Measurements from ENCODE around the gene OR6K2.

OR6K2 gene

GRCh38 chr1:158685085-158685484 is 15.4 kb downstream of the OR6K2 start:
- DNase-seq (ENCODE audit: low read depth) = no peak

DNA sequence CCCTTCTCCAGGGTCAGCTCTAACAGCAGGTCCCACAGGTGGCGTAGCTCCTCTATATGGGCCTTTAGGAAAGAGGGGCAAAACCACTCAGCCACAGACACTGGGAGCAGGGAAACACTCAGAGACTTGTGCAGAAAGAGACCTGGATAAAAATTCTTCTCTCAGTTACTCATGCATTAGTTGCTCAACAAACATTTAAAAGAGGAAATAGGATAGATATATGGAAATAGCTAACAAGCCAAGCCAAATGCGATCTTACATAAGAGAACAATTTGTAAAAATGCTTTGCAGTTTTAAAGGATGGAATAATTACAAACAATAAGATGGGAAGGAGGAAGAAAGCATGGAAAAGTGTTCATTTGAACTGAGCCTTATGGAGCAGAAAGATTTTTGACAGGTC is 18.8 kb downstream of the OR6K2 start:
- no peak for DNase-seq (ENCODE audit: low read depth)

- DNase-seq (ENCODE audit: low read depth) = no peak
Measured at GRCh38 chr1:158679289-158679688, 21.2 kb downstream of the OR6K2 start.

DNA sequence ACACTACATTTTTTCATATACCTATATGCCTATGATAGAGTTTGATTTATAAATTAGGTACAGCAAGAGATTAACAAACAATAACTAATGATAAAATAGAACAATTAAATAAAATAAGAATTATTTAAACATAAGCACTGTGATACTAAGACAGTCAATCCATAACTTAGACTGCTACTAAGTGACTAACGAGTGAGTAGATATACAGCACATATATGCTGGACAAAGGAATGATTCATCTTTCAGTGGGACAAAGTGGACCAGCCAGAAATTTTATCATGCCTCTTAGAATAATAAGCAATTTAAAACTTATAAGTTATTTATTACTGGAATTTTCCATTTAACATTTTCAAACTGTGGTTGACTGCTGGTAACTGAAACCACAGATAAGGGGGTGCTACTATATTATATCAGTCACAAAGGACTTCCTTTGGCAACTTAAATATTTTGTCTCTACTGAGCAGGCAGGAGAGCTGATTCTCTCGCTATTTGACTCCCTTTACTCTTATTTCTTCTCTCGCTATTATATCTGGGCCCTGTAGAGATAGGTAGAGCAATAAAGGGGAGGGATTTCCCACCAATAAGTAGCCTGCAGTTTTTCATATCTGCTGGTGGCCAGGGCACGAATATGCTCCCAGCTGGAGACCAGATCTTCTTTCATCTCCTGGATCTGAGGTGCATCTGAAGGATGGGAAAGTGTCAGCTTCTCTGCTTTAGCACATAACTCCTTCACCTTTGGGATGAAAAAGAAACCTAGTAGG is 24.7 kb downstream of the OR6K2 start:
- no peak for DNase-seq (ENCODE audit: low read depth)

DNA sequence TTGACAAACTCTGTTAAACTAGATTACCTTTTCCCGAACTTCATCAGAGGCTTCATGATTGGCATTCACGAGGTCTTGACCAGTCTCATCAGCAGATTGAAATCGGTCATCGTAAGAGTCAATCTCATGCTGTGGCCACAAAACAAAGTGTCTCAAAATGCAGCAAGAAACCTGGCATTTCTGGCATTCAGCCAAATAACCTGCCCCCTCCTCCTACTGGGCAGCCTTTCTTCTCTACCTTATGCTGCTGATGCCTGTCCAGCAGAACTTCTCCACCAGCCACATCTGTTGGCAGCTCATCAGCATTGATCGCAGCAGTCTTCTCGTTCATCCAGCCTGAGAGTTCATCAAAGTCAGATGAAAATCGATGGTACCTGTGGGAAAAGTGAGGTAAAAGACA is 26.1 kb downstream of the OR6K2 start:
- DNase-seq (ENCODE audit: low read depth) = no peak

- DNase-seq (ENCODE audit: low read depth) = no peak
Measured at GRCh38 chr1:158666037-158666436, 34.4 kb downstream of the OR6K2 start.

GRCh38 chr1:158654571-158654970 is 45.9 kb downstream of the OR6K2 start:
- no peak for DNase-seq (ENCODE audit: low read depth)

GRCh38 chr1:158654086-158654485 is 46.4 kb downstream of the OR6K2 start:
- no peak for DNase-seq (ENCODE audit: low read depth)

DNA sequence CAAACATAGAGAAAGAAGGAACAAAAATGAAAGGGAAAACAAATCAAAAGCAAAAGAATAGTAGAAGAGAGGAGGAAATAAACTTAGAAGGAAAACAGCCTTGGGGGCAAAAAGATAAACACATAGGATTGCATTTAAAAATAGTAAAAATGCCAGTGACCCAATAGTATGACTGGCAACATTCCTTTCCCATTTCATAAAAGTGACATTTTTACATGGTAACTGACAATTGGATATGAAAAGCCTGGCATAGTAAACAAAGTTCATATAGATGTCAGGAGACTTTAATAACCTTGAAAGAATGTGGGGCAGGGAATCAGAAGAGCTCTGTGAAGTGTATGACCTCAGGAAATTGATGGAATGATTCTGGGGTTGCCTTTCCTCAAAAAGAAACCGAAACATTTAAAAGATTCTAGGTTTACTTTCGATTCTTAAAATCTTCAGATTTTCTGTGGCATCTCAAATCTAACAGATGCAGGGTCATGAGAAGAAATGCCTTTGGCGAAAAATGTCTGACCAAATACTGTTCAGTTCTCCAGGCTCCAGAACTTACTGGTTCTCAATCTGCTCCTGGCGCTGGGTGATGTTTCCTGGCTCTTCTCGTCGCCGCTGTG is 47.6 kb downstream of the OR6K2 start:
- no peak for DNase-seq (ENCODE audit: low read depth)
